ENCODE data around the gene INHBC. TPM values are rescaled to one million over a fixed set of nuclear protein-coding genes. Genes with fewer than 3 reads are reported as not detected.

INHBC gene
- total and polyA plus RNA-seq, 3 donors from 2014 or later: 1.8 to 3.1 (median 2.1) TPM

DNA sequence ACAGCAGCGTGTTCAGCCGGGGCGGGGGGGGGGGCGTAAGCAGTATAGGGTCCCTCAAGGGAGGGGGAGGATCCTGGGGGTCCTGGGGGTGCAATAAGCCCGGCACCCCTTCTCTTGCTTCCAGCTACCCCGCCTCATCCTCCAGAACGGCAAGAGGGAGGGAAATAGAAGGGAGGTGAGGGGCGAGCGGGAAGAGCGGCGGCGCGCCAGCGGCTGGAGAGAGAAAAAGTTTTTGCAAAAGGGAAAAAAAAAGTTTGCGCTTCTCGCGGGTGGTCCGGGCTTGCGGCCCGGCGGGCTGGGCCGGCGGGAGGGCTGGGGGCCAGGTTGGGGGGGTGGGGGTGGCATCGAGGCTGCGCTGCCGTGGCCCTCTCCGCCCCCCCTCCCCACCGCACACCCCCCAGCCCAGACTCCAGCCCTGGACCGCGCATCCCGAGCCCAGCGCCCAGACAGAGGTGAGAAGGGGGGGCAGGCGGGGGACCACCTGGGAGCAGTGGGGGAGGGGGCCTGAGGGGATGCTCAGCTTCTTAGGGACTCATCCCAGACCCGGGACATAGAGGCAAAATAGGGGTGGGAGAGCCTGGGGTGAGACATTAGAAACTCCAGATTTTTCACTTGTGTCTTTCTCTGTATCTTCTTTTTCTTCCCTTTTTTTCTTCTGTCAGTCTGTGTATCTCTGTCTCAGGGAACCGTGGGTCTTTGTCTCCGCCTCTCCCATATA lies 25.3 kb downstream of the INHBC start, which contains the start of gene GLI1:
GLI1 (plus strand) TSS at position 36 of the 718 bp plus-strand sequence. CDS start 3,907 bp downstream, outside the sequence.
- Histone ChIP-seq H3K9me3 (no peaks in the 10 kb centered on the region), H3K36me3 (ENCODE audit: low read depth, missing control alignments) (no peaks in the 10 kb centered on the region), H3K27ac (peak within 1 kb of the TSS; percentile 51 to 90), H3K4me3 (peak within 1 kb of the TSS; percentile 64 to 68), H3K4me1 (peaks cover 23% of the 10 kb centered on the region), H3K27me3 (no peaks in the 10 kb centered on the region)
- DNase-seq: peak; percentile 44
- intact Hi-C loops (cut with DNase I; ENCODE audit: low total_unique reads): no loop called here
- 0 to 1% methylated on average over 24 to 36 of the region's 36 CpGs for WGBS, 2 donors
- TF ChIP-seq, protein P1, sequence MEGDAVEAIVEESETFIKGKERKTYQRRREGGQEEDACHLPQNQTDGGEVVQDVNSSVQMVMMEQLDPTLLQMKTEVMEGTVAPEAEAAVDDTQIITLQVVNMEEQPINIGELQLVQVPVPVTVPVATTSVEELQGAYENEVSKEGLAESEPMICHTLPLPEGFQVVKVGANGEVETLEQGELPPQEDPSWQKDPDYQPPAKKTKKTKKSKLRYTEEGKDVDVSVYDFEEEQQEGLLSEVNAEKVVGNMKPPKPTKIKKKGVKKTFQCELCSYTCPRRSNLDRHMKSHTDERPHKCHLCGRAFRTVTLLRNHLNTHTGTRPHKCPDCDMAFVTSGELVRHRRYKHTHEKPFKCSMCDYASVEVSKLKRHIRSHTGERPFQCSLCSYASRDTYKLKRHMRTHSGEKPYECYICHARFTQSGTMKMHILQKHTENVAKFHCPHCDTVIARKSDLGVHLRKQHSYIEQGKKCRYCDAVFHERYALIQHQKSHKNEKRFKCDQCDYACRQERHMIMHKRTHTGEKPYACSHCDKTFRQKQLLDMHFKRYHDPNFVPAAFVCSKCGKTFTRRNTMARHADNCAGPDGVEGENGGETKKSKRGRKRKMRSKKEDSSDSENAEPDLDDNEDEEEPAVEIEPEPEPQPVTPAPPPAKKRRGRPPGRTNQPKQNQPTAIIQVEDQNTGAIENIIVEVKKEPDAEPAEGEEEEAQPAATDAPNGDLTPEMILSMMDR (IDR thresholded peaks at IDR 0.05): no peak
- no peak for TF ChIP-seq POLR2A (IDR thresholded peaks at IDR 0.05)

DNA sequence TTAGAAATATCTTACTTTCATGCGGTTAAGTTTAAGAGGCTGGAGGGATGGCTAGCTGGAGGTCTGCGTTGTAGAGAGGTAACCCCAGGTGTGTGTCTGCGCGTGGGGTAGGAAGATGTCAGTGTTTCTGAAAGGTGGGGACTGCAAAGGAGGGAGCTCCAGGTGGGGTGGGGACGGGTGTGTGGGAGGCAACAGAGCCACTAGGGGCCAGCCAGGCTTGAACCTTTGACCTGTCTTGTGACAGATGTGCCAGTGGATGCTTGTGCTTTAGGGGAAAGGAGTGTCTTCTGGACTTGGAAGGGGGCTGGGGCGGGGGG lies 25.8 kb downstream of the INHBC start:
- Histone ChIP-seq H3K27ac (peak overlapping the region; percentile 51 to 90), H3K27me3 (no peaks in the 10 kb centered on the region), H3K9me3 (no peaks in the 10 kb centered on the region), H3K4me3 (peak overlapping the region; percentile 64 to 68), H3K4me1 (peaks cover 23% of the 10 kb centered on the region), H3K36me3 (ENCODE audit: low read depth, missing control alignments) (no peaks in the 10 kb centered on the region)
- no peak for DNase-seq
- TF ChIP-seq, protein P1 (IDR thresholded peaks at IDR 0.05): no peak
- no peak for TF ChIP-seq POLR2A (IDR thresholded peaks at IDR 0.05)
- WGBS, 2 donors: 1 to 2% methylated on average over 5 to 6 of the region's 6 CpGs
- intact Hi-C loops (cut with DNase I; ENCODE audit: low total_unique reads): no loop called here

DNA sequence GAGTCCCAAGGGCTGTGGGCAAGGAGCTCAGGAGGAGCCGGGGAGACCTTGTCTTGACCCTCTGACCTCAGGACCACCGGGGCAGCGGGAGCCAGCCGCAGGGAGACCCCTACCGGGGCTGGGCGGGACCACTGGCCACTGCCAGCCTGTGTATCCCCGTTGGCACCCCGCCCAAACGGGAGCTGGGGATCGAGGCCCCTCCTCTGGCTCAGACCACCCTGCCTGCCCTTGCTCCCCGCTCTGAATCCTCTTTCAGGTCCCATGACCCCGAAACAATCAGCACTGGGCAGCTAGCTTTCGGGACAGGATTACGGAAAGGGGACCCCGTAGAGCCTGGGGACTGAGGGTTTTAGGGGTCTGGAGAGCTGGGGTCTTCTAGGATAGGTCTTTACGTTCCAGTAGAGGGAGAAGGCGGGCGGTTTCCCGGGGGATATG lies 26.3 kb downstream of the INHBC start:
- 0 to 1% methylated on average over 4 to 13 of the region's 19 CpGs for WGBS, 2 donors
- TF ChIP-seq, protein P1 (IDR thresholded peaks at IDR 0.05): no peak
- TF ChIP-seq POLR2A (IDR thresholded peaks at IDR 0.05): no peak
- intact Hi-C loops (cut with DNase I; ENCODE audit: low total_unique reads): no loop called here
- H3K27me3 ChIP-seq: no peaks in the 10 kb centered on the region
- peaks cover 23% of the 10 kb centered on the region for H3K4me1 ChIP-seq
- peak overlapping the region; percentile 64 to 68 for H3K4me3 ChIP-seq
- no peak for DNase-seq
- H3K36me3 ChIP-seq (ENCODE audit: low read depth, missing control alignments): no peaks in the 10 kb centered on the region
- no peaks in the 10 kb centered on the region for H3K9me3 ChIP-seq
- peak overlapping the region; percentile 51 to 90 for H3K27ac ChIP-seq

DNA sequence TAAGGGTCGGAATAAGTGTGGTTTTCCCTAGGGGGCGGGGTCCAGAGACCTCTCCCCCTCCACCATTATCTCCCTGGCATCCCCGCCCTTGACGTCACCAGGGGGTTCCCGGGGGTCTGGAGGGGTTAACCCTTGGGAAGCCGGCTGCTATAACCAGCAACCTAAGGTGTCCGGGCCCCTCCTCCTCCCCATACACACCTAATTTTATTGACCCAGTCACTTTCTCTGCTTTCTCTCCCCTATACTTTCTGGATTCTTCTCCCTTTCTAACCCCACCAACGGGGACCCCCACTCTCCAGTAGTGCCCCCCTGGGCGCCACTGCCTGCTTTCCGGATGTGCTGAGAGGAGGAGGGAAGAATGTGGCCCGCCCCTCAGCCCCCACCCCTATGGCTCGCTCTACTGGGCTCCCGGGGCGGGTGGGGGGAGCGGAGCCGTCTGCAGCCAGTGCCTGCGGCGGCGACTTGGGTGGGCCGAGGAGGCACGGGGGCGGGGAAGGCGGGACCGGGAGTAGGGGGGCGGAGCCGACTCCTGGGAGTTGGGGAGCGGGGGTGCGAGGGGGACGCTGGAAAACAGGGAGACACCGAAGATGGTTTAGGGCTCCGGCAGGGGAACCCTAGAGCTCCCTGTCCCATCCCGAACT lies 26.8 kb downstream of the INHBC start:
- no peak for TF ChIP-seq POLR2A (IDR thresholded peaks at IDR 0.05)
- TF ChIP-seq, protein P1 (IDR thresholded peaks at IDR 0.05): no peak
- Histone ChIP-seq H3K9me3 (no peaks in the 10 kb centered on the region), H3K4me3 (peak overlapping the region; percentile 64 to 68), H3K4me1 (peaks cover 23% of the 10 kb centered on the region), H3K27me3 (no peaks in the 10 kb centered on the region), H3K27ac (peak overlapping the region; percentile 51 to 90), H3K36me3 (ENCODE audit: low read depth, missing control alignments) (no peaks in the 10 kb centered on the region)
- DNase-seq: peak; percentile 87
- WGBS, 2 donors: 0 to 2% methylated on average over 20 to 32 of the region's 32 CpGs
- intact Hi-C loops (cut with DNase I; ENCODE audit: low total_unique reads): no loop called here

Data from testis (tissue), 3 donors.